ENCODE results near the gene ABI3BP.

DNA sequence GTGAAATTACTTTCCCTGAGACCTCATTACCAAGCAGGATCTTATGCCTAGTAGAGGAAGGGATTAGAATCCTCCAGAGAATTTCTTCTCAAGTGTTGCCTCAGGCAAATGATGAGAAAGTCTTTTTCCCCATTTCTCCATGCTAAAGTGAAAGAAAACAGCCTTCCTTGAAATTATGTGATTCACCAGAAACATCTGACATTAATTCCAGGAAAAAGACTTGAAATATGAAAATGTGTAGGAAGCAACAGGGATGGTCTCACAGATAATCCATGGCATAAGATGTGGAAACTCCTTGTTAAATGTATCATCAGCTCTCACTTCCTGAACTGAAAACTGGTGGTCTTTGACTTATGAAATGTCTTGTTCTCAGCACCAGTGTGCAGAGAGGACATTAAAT, 17.9 kb upstream of the ABI3BP start:
- TF ChIP-seq YY1 (IDR thresholded peaks at IDR 0.05; ENCODE audit: low read depth) = no peak
- TF ChIP-seq, protein P1, sequence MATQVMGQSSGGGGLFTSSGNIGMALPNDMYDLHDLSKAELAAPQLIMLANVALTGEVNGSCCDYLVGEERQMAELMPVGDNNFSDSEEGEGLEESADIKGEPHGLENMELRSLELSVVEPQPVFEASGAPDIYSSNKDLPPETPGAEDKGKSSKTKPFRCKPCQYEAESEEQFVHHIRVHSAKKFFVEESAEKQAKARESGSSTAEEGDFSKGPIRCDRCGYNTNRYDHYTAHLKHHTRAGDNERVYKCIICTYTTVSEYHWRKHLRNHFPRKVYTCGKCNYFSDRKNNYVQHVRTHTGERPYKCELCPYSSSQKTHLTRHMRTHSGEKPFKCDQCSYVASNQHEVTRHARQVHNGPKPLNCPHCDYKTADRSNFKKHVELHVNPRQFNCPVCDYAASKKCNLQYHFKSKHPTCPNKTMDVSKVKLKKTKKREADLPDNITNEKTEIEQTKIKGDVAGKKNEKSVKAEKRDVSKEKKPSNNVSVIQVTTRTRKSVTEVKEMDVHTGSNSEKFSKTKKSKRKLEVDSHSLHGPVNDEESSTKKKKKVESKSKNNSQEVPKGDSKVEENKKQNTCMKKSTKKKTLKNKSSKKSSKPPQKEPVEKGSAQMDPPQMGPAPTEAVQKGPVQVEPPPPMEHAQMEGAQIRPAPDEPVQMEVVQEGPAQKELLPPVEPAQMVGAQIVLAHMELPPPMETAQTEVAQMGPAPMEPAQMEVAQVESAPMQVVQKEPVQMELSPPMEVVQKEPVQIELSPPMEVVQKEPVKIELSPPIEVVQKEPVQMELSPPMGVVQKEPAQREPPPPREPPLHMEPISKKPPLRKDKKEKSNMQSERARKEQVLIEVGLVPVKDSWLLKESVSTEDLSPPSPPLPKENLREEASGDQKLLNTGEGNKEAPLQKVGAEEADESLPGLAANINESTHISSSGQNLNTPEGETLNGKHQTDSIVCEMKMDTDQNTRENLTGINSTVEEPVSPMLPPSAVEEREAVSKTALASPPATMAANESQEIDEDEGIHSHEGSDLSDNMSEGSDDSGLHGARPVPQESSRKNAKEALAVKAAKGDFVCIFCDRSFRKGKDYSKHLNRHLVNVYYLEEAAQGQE (IDR thresholded peaks at IDR 0.05; ENCODE audit: low read depth) = no peak
- TF ChIP-seq RAD21 (IDR thresholded peaks at IDR 0.05; ENCODE audit: low read depth) = no peak
- no peak for TF ChIP-seq EP300 (IDR thresholded peaks at IDR 0.05; ENCODE audit: borderline replicate concordance)
- TF ChIP-seq CREB1 (IDR thresholded peaks at IDR 0.05; ENCODE audit: low read depth) = no peak

Measured in Ishikawa (cell line).